DND-41 (cell line): ENCODE measurements around the gene DCK.

ENCODE experiments used
- CTCF ChIP-seq: IDR thresholded peaks from 2 replicates; pipeline ENCODE4 v1.5.1; 2012; ENCODE audit warnings: borderline replicate concordance, low read length, moderate library complexity, mild to moderate bottlenecking; ENCODE audit not compliant: poor library complexity, severe bottlenecking; ENCODE audit errors: extremely low read depth
- EZH2 ChIP-seq: IDR thresholded peaks from 3 replicates; pipeline ENCODE4 v1.6.1; 2012; ENCODE audit warnings: borderline replicate concordance, low read depth, mild to moderate bottlenecking, moderate library complexity, low read length, inconsistent platforms; ENCODE audit not compliant: severe bottlenecking

- TF ChIP-seq CTCF (no peak), EZH2 (no peak)
Observed at GRCh38 chr4:70996018-70996360, 2.5 kb downstream of the DCK start.
